Natural killer cell treated with Interleukin-12 subunit alpha and Interleukin-12 subunit beta and Interleukin-15 and Interleukin-18, amount 100 ng/mL, for 72 hours (primary cell): ENCODE results near the gene GNAO1. TPM values are rescaled to one million over a fixed set of nuclear protein-coding genes. Genes with fewer than 3 reads are reported as not detected.

Experiments used
- ATAC-seq, 2 donors: fragments of 150-1000 bp; cut with Tn5 transposase in 1 of 2; sonication (Bioruptor Pico), chemical (Tn5 transposase) in 1 of 2; 2 replicates each; pipeline ENCODE4 v1.10.0; 2021
- DNase-seq: peaks from one replicate; pipeline ENCODE4 v3.0.0; 2022; ENCODE audit warnings: low spot score
- H3K27ac Mint-ChIP-seq, 2 donors: 1 replicate in 1 of 2; 2 replicates in 1 of 2; pipeline ENCODE4 v1.8.0; 2022; ENCODE audit warnings: mixed read lengths in 2 of 2, mild to moderate bottlenecking in 1 of 2, moderate library complexity in 1 of 2
- H3K27me3 Mint-ChIP-seq, 2 donors: 1 replicate in 1 of 2; 2 replicates in 1 of 2; pipeline ENCODE4 v1.8.0; 2022; ENCODE audit warnings: mixed read lengths in 2 of 2
- H3K36me3 Mint-ChIP-seq: one replicate; pipeline ENCODE4 v1.8.0; 2022; ENCODE audit warnings: mixed read lengths
- H3K4me1 Mint-ChIP-seq, 2 donors: 1 replicate in 1 of 2; 2 replicates in 1 of 2; pipeline ENCODE4 v1.8.0; 2022; ENCODE audit warnings: low read depth in 2 of 2, mixed read lengths in 2 of 2, mild to moderate bottlenecking in 1 of 2
- H3K4me3 Mint-ChIP-seq: one replicate; pipeline ENCODE4 v1.8.0; 2022; ENCODE audit warnings: mixed read lengths
- H3K9me3 Mint-ChIP-seq: 2 replicates; pipeline ENCODE4 v1.8.0; 2022; ENCODE audit warnings: mixed read lengths
- total RNA-seq, 2 donors: library from RNA; stranded (reverse); gene quantifications; one replicate each; pipeline ENCODE4 v1.2.3, GENCODE V29; 2022

The GNAO1 gene
- total RNA-seq, 2 donors from 2014 or later = 1.6 TPM; not detected in 1

DNA sequence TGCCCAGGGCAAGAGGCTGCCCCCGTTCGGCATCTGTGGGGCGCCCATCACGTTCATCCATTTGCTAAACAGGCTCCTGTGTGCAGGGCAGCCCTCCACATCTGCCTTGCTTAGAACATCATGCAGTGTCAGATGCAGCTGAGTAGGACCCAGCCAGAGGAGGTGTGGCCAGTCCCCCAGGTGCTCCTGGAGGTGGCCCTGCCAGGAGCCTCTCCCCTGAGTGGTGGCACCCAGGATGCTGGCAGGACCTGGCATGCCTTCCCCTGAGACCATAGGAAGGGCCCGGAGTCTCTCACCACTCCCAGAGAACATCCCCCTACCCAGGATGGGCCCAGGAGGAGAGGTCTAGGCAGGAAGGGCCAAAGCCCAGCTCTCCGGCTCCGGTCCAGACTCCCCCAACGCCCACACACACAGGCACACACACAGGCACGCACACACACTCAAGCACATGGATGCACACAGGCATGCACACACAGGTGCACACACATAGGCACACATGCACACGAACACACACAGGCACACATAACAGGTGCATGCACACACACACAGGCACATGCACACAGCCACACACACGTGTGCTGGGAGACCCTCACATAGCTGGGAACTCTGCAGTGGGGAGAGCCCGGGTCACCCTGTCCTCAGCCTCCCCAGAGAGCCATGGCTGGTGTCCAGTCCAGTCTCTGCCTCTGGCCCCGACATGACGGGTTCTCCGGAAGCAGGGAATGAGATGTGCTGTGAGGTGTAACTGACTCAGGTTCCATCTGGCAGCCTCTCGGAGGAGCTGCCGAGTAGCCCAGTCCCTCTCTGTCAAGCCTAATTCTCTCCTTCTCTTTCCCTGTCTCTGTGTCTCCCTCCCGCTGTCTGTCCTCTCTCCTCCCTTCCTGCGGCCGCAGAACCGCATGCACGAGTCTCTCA lies 159.5 kb downstream of the GNAO1 start:
- Mint-ChIP-seq H3K4me3 (no peak overlapping the region), H3K4me1 (no peaks in the 10 kb centered on the region), H3K27ac (no peak overlapping the region), H3K36me3 (no peaks in the 10 kb centered on the region), H3K9me3 (no peaks in the 10 kb centered on the region), H3K27me3 (peaks cover 0 to 2% of the 10 kb centered on the region in 2 donors)
- no peak for ATAC-seq
- peak; percentile 29 for DNase-seq

GRCh38 chr16:56351481-56351880 lies 160.2 kb downstream of the GNAO1 start:
- Mint-ChIP-seq H3K4me3 (no peak overlapping the region), H3K36me3 (no peaks in the 10 kb centered on the region), H3K9me3 (no peaks in the 10 kb centered on the region), H3K4me1 (peaks cover 6 to 7% of the 10 kb centered on the region in 2 donors), H3K27ac (no peak overlapping the region), H3K27me3 (peaks cover 0 to 2% of the 10 kb centered on the region in 2 donors)
- ATAC-seq = no peak
- peak; percentile 38 for DNase-seq

GRCh38 chr16:56352351-56353053 lies 161.2 kb downstream of the GNAO1 start:
- Mint-ChIP-seq H3K27ac (no peak overlapping the region), H3K4me1 (peaks cover 14 to 16% of the 10 kb centered on the region in 2 donors), H3K4me3 (no peak overlapping the region), H3K36me3 (no peaks in the 10 kb centered on the region), H3K9me3 (no peaks in the 10 kb centered on the region), H3K27me3 (peaks cover 0 to 2% of the 10 kb centered on the region in 2 donors)
- no peak for ATAC-seq
- DNase-seq = peak; percentile 51

- H3K4me1 Mint-ChIP-seq = peaks cover 19 to 20% of the 10 kb centered on the region in 2 donors
- ATAC-seq = no peak
- no peaks in the 10 kb centered on the region for H3K36me3 Mint-ChIP-seq
- peak; percentile 44 for DNase-seq
- no peaks in the 10 kb centered on the region for H3K9me3 Mint-ChIP-seq
- H3K27ac Mint-ChIP-seq = no peak overlapping the region
- H3K4me3 Mint-ChIP-seq = no peak overlapping the region
- H3K27me3 Mint-ChIP-seq = peaks cover 0 to 2% of the 10 kb centered on the region in 2 donors
These were observed 162.0 kb downstream of the GNAO1 start for GRCh38 chr16:56353054-56353921.

- Mint-ChIP-seq H3K4me3 (no peak overlapping the region), H3K36me3 (no peaks in the 10 kb centered on the region), H3K9me3 (no peaks in the 10 kb centered on the region), H3K4me1 (peaks cover 19 to 22% of the 10 kb centered on the region in 2 donors), H3K27ac (no peak overlapping the region), H3K27me3 (peaks cover 0 to 2% of the 10 kb centered on the region in 2 donors)
- no peak for ATAC-seq
- peak; percentile 13 for DNase-seq
These were observed 162.7 kb downstream of the GNAO1 start for GRCh38 chr16:56354016-56354415.

DNA sequence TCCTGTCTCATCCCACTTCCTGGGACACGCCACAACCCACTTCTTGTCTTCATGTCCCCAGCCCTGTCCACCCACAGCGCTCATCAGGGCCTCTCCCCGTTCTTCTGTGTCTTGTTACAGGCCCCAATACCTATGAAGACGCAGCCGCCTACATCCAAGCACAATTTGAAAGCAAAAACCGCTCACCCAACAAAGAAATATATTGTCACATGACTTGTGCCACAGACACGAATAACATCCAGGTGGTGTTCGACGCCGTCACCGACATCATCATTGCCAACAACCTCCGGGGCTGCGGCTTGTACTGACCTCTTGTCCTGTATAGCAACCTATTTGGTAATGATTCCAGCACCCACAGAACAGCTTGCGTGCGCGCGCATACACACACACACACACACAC lies 163.5 kb downstream of the GNAO1 start:
- H3K27ac Mint-ChIP-seq = no peak overlapping the region
- H3K9me3 Mint-ChIP-seq = no peaks in the 10 kb centered on the region
- peaks cover 19 to 22% of the 10 kb centered on the region in 2 donors for H3K4me1 Mint-ChIP-seq
- H3K36me3 Mint-ChIP-seq = no peaks in the 10 kb centered on the region
- ATAC-seq (no peak), DNase-seq (no peak)
- peaks cover 0 to 2% of the 10 kb centered on the region in 2 donors for H3K27me3 Mint-ChIP-seq
- H3K4me3 Mint-ChIP-seq = no peak overlapping the region

DNA sequence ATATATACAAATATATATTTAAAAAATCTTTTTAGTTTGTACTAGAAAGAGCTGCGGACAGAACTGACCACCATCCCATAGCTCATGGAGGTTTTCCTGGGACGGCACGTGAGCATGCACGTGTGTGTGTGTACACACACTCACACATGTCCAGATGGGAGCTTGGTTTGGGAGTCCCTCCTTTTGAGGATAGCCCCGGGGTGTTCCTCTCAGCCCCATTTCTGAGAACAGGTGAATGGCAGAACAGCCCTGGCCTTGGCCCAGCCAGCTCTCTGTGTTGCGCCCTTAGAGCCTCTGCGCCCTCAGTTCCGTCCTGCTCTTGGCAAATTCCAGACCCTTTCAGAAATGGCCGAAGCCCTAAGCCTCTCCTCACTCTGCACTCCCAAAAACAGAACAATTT lies 163.9 kb downstream of the GNAO1 start:
- ATAC-seq (no peak), DNase-seq (no peak)
- Mint-ChIP-seq H3K9me3 (no peaks in the 10 kb centered on the region), H3K27ac (no peak overlapping the region), H3K4me3 (peak overlapping the region; percentile 17), H3K27me3 (peaks cover 0 to 2% of the 10 kb centered on the region in 2 donors), H3K4me1 (peaks cover 19 to 22% of the 10 kb centered on the region in 2 donors), H3K36me3 (no peaks in the 10 kb centered on the region)

GRCh38 chr16:56355786-56356275 lies 164.5 kb downstream of the GNAO1 start:
- peak overlapping the region in 1 of 2 donors; percentile 94 for H3K27ac Mint-ChIP-seq
- H3K4me3 Mint-ChIP-seq = peak overlapping the region; percentile 76
- H3K9me3 Mint-ChIP-seq = no peaks in the 10 kb centered on the region
- DNase-seq = peak; percentile 40
- peaks cover 19 to 22% of the 10 kb centered on the region in 2 donors for H3K4me1 Mint-ChIP-seq
- H3K36me3 Mint-ChIP-seq = no peaks in the 10 kb centered on the region
- ATAC-seq = no peak
- peaks cover 0 to 2% of the 10 kb centered on the region in 2 donors for H3K27me3 Mint-ChIP-seq

- no peaks in the 10 kb centered on the region for H3K27me3 Mint-ChIP-seq
- peaks cover 19 to 22% of the 10 kb centered on the region in 2 donors for H3K4me1 Mint-ChIP-seq
- H3K4me3 Mint-ChIP-seq = peak overlapping the region; percentile 76
- no peaks in the 10 kb centered on the region for H3K9me3 Mint-ChIP-seq
- peak; percentile 77 for DNase-seq
- H3K27ac Mint-ChIP-seq = peak overlapping the region; percentile 84 to 94
- peak; percentile 83 to 88 for ATAC-seq
- H3K36me3 Mint-ChIP-seq = no peaks in the 10 kb centered on the region
These were observed 165.3 kb downstream of the GNAO1 start for GRCh38 chr16:56356276-56357240.

DNA sequence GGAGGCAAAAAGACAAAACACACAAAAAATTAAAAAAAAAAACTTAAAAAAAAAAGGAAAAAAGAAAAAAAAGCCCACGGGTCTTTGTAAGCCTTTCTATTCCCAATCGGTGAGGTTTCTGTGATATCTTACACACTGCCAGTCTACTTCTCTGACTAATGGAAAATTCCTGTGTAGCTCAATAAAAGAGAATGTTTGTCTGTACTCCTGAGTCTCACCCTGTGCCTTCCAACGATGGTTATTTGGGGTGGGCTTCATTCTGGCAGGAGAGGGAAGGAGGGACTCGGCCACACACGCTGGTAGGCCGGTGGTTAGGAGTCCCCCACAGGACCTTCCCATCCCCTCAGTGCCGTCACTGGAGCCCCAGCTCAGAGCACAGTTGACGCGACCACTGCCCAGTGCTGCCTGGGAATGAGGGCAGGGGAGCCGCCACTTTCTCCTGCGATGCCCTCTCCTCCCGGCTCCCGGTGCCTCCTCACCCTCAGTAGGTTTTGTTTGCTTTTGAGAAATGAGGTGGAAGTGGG lies 166.0 kb downstream of the GNAO1 start:
- Mint-ChIP-seq H3K9me3 (no peaks in the 10 kb centered on the region), H3K27ac (peak overlapping the region; percentile 84 to 94), H3K36me3 (no peaks in the 10 kb centered on the region), H3K4me1 (peaks cover 19 to 22% of the 10 kb centered on the region in 2 donors), H3K27me3 (no peaks in the 10 kb centered on the region), H3K4me3 (peak overlapping the region; percentile 76)
- DNase-seq = no peak
- ATAC-seq = no peak

DNA sequence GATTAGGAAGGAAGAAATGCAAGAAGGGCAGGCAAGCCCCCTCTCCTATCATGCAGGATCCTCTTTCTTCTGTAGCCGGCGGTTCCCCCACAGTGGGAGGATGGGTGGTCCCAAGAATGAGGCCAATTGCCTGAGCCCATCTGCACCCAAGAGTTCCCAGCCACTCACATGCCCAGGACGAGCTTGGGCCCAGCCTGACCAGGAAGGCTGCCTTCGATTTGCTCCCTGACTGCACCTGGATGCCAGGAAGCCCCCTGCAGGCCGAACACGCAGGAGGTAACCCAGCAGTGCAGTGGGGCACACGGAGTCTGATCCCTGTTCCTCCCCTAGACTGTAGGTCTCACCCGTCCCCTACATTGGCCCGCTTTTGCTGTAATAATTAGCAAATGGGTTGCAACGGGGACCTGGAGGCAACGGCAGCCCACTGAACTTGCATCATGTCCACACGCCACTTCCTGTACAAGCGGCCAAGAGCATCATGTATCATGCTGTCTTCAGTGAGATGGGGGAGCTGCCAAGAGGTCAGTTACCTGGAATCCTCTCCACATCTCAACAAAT lies 166.6 kb downstream of the GNAO1 start:
- Mint-ChIP-seq H3K27me3 (no peaks in the 10 kb centered on the region), H3K4me1 (peaks cover 19 to 22% of the 10 kb centered on the region in 2 donors), H3K4me3 (peak overlapping the region; percentile 76), H3K27ac (peak overlapping the region; percentile 84 to 94), H3K36me3 (no peaks in the 10 kb centered on the region), H3K9me3 (no peaks in the 10 kb centered on the region)
- ATAC-seq = no peak
- DNase-seq = no peak
